HCT116 (cell line): Measurements from ENCODE around the gene ADD2.

Source experiments
- CTCF ChIP-seq, 3 experiments: fragments of 200-600 bp in 1 of 3; sonication (generic) in 1 of 3; IDR thresholded peaks in 2 of 3; conservative IDR thresholded peaks in 1 of 3; 2 replicates each; pipeline ENCODE4 v1.5.1; 2012 to 2017; ENCODE audit warnings: low read depth in 2 of 3, low read length in 2 of 3, antibody characterized with exemption in 1 of 3, borderline replicate concordance in 1 of 3, control low read depth in 1 of 3, mild to moderate bottlenecking in 1 of 3, mixed read lengths in 1 of 3, mixed run types in 1 of 3, moderate library complexity in 1 of 3; ENCODE audit not compliant: insufficient read depth in 1 of 3
- EZH2phosphoT487 ChIP-seq: fragments of 200-600 bp; IDR thresholded peaks from 2 replicates; pipeline ENCODE4 v1.6.1; 2018; ENCODE audit warnings: antibody characterized with exemption, borderline replicate concordance
- JUND ChIP-seq: IDR thresholded peaks from 2 replicates; pipeline ENCODE4 v1.6.1; 2012
- POLR2A ChIP-seq: IDR thresholded peaks from 2 replicates; pipeline ENCODE4 v1.7.0; 2011; ENCODE audit warnings: borderline replicate concordance; ENCODE audit not compliant: insufficient read depth, insufficient read length; ENCODE audit errors: extremely low read depth

- TF ChIP-seq POLR2A (no peak), CTCF (IDR thresholded peaks at IDR 0.05 in 2 of 3, conservative IDR thresholded peaks at IDR 0.05 in 1 of 3; ENCODE audit: borderline replicate concordance in 1 of 3, insufficient read depth in 1 of 3, low read depth in 2 of 3, low read length in 2 of 3) (no peak), EZH2phosphoT487 (no peak), JUND (no peak)
Measured at GRCh38 chr2:70676301-70677035, 91.5 kb downstream of the ADD2 start.
